Measurements from ENCODE around the gene ZIC5. TPM values are rescaled to one million over a fixed set of nuclear protein-coding genes. Genes with fewer than 3 reads are reported as not detected.

The ZIC5 gene
- total RNA-seq, 1 donor from 2014 or later, result 0.27 TPM

- DNase-seq (ENCODE audit: low read depth) (no peak), FAIRE-seq (no peak)
- peak overlapping the region; percentile 72 for H3K4me2 ChIP-seq (ENCODE audit: low read length)
- Mint-ChIP-seq H3K27me3 (ENCODE audit: low read depth, unreplicated experiment) (peaks cover 66% of the 10 kb centered on the region), H3K4me3 (ENCODE audit: unreplicated experiment) (no peak overlapping the region), H3K4me1 (ENCODE audit: low read depth, unreplicated experiment) (no peaks in the 10 kb centered on the region), H3K27ac (ENCODE audit: unreplicated experiment) (no peak overlapping the region), H3K9me3 (ENCODE audit: unreplicated experiment) (peaks cover 17% of the 10 kb centered on the region), H3K36me3 (ENCODE audit: low read depth, unreplicated experiment) (no peaks in the 10 kb centered on the region)
- TF ChIP-seq CTCF (IDR thresholded peaks at IDR 0.05; ENCODE audit: insufficient read depth, low read depth, low read length) (no peak), EZH2 (IDR thresholded peaks at IDR 0.05; ENCODE audit: insufficient read depth, low read length) (no peak)
- no peak overlapping the region for H3K27ac ChIP-seq (ENCODE audit: low read depth, low read length)
- H3K4me1 ChIP-seq (ENCODE audit: insufficient read depth, low read length), result peaks cover 3% of the 10 kb centered on the region
- H3K9ac ChIP-seq (ENCODE audit: low read length), result no peak overlapping the region
- peaks cover 6% of the 10 kb centered on the region for H3K79me2 ChIP-seq (ENCODE audit: insufficient read depth, low read length)
- no peak overlapping the region for H3K4me3 ChIP-seq (ENCODE audit: insufficient read depth, low read depth, low read length)
- H3K27me3 ChIP-seq (ENCODE audit: insufficient read depth, low read length), result peaks cover 67% of the 10 kb centered on the region
- H3K9me3 ChIP-seq (ENCODE audit: insufficient read depth, low read depth, low read length), result no peaks in the 10 kb centered on the region
- H4K20me1 ChIP-seq (ENCODE audit: insufficient read depth, low read length), result no peaks in the 10 kb centered on the region
- H2AFZ ChIP-seq (ENCODE audit: low read depth, low read length), result no peak overlapping the region
- H3K36me3 ChIP-seq (ENCODE audit: insufficient read depth, low read length), result no peaks in the 10 kb centered on the region
Observed at GRCh38 chr13:99977334-99977911, 5.9 kb upstream of the ZIC5 start.

GRCh38 chr13:99976575-99976974, 5.0 kb upstream of the ZIC5 start:
- Histone ChIP-seq H3K4me3 (ENCODE audit: insufficient read depth, low read depth, low read length) (no peak overlapping the region), H4K20me1 (ENCODE audit: insufficient read depth, low read length) (no peaks in the 10 kb centered on the region), H3K4me1 (ENCODE audit: insufficient read depth, low read length) (peaks cover 3% of the 10 kb centered on the region), H2AFZ (ENCODE audit: low read depth, low read length) (no peak overlapping the region), H3K4me2 (ENCODE audit: low read length) (no peak overlapping the region), H3K36me3 (ENCODE audit: insufficient read depth, low read length) (no peaks in the 10 kb centered on the region), H3K27me3 (ENCODE audit: insufficient read depth, low read length) (peaks cover 76% of the 10 kb centered on the region), H3K9ac (ENCODE audit: low read length) (no peak overlapping the region), H3K27ac (ENCODE audit: low read depth, low read length) (no peak overlapping the region), H3K79me2 (ENCODE audit: insufficient read depth, low read length) (no peaks in the 10 kb centered on the region), H3K9me3 (ENCODE audit: insufficient read depth, low read depth, low read length) (peaks cover 4% of the 10 kb centered on the region)
- H3K27ac Mint-ChIP-seq (ENCODE audit: unreplicated experiment), result no peak overlapping the region
- no peaks in the 10 kb centered on the region for H3K4me1 Mint-ChIP-seq (ENCODE audit: low read depth, unreplicated experiment)
- no peak for TF ChIP-seq EZH2 (IDR thresholded peaks at IDR 0.05; ENCODE audit: insufficient read depth, low read length)
- TF ChIP-seq CTCF (IDR thresholded peaks at IDR 0.05; ENCODE audit: insufficient read depth, low read depth, low read length), result no peak
- H3K9me3 Mint-ChIP-seq (ENCODE audit: unreplicated experiment), result peaks cover 22% of the 10 kb centered on the region
- peaks cover 72% of the 10 kb centered on the region for H3K27me3 Mint-ChIP-seq (ENCODE audit: low read depth, unreplicated experiment)
- no peak overlapping the region for H3K4me3 Mint-ChIP-seq (ENCODE audit: unreplicated experiment)
- DNase-seq (ENCODE audit: low read depth) (no peak), FAIRE-seq (no peak)
- H3K36me3 Mint-ChIP-seq (ENCODE audit: low read depth, unreplicated experiment), result peaks cover 3% of the 10 kb centered on the region

- H3K27me3 ChIP-seq (ENCODE audit: insufficient read depth, low read length), result peaks cover 80% of the 10 kb centered on the region
- H3K27ac ChIP-seq (ENCODE audit: low read depth, low read length), result no peak overlapping the region
- no peak overlapping the region for H3K4me2 ChIP-seq (ENCODE audit: low read length)
- FAIRE-seq, result no peak
- H3K27ac Mint-ChIP-seq (ENCODE audit: unreplicated experiment), result no peak overlapping the region
- peaks cover 3% of the 10 kb centered on the region for H3K4me1 ChIP-seq (ENCODE audit: insufficient read depth, low read length)
- H3K4me3 ChIP-seq (ENCODE audit: insufficient read depth, low read depth, low read length), result no peak overlapping the region
- no peak for DNase-seq (ENCODE audit: low read depth)
- peaks cover 74% of the 10 kb centered on the region for H3K27me3 Mint-ChIP-seq (ENCODE audit: low read depth, unreplicated experiment)
- H3K9me3 Mint-ChIP-seq (ENCODE audit: unreplicated experiment), result peaks cover 22% of the 10 kb centered on the region
- H3K9ac ChIP-seq (ENCODE audit: low read length), result no peak overlapping the region
- H3K79me2 ChIP-seq (ENCODE audit: insufficient read depth, low read length), result no peaks in the 10 kb centered on the region
- no peaks in the 10 kb centered on the region for H3K4me1 Mint-ChIP-seq (ENCODE audit: low read depth, unreplicated experiment)
- H3K36me3 Mint-ChIP-seq (ENCODE audit: low read depth, unreplicated experiment), result peaks cover 3% of the 10 kb centered on the region
- H3K4me3 Mint-ChIP-seq (ENCODE audit: unreplicated experiment), result no peak overlapping the region
- no peak for TF ChIP-seq EZH2 (IDR thresholded peaks at IDR 0.05; ENCODE audit: insufficient read depth, low read length)
- TF ChIP-seq CTCF (IDR thresholded peaks at IDR 0.05; ENCODE audit: insufficient read depth, low read depth, low read length), result no peak
- peaks cover 4% of the 10 kb centered on the region for H3K9me3 ChIP-seq (ENCODE audit: insufficient read depth, low read depth, low read length)
- H4K20me1 ChIP-seq (ENCODE audit: insufficient read depth, low read length), result no peaks in the 10 kb centered on the region
- H2AFZ ChIP-seq (ENCODE audit: low read depth, low read length), result no peak overlapping the region
- H3K36me3 ChIP-seq (ENCODE audit: insufficient read depth, low read length), result no peaks in the 10 kb centered on the region
Observed at GRCh38 chr13:99975626-99976025, 4.1 kb upstream of the ZIC5 start.
